GM19351 (cell line): Measurements from ENCODE around the gene PDCD1LG2.
A peak's percentile ranks its signal among the peaks of the same experiment; 100 is the strongest.
"Not testable (repeated sequence)": the region's sequence is repeated elsewhere in the genome, so short reads cannot be mapped to it uniquely, and the experiment has no call there.

ENCODE experiments used
- ATAC-seq: cut with Tn5 transposase; IDR thresholded peaks from one replicate; pipeline ENCODE4 v1.9.1; 2021; ENCODE audit warnings: mild to moderate bottlenecking, moderate library complexity; ENCODE audit not compliant: unreplicated experiment

Gene PDCD1LG2

GRCh38 chr9:5510360-5510931 lies at the start of gene PDCD1LG2:
PDCD1LG2 (plus strand) TSS chr9:5510531; CDS start chr9:5522547, 12,016 bp downstream.
- ATAC-seq = peak; percentile 87

GRCh38 chr9:5464831-5465330 lies 45.5 kb upstream of the PDCD1LG2 start:
- not testable (repeated sequence) for ATAC-seq

- no peak for ATAC-seq
Measured at GRCh38 chr9:5466005-5466404, 44.3 kb upstream of the PDCD1LG2 start.

GRCh38 chr9:5466766-5467165 lies 43.6 kb upstream of the PDCD1LG2 start:
- no peak for ATAC-seq

- no peak for ATAC-seq
Measured at GRCh38 chr9:5468850-5469249, 41.5 kb upstream of the PDCD1LG2 start.

GRCh38 chr9:5470122-5470521 lies 40.2 kb upstream of the PDCD1LG2 start:
- no peak for ATAC-seq

GRCh38 chr9:5470816-5471215 lies 39.5 kb upstream of the PDCD1LG2 start:
- no peak for ATAC-seq

- ATAC-seq = not testable (repeated sequence)
Measured at GRCh38 chr9:5475611-5476010, 34.7 kb upstream of the PDCD1LG2 start.

GRCh38 chr9:5478206-5478605 lies 32.1 kb upstream of the PDCD1LG2 start:
- no peak for ATAC-seq

GRCh38 chr9:5479994-5480694 lies 30.2 kb upstream of the PDCD1LG2 start:
- ATAC-seq = peak; percentile 66

GRCh38 chr9:5480919-5481318 lies 29.4 kb upstream of the PDCD1LG2 start:
- no peak for ATAC-seq

- no peak for ATAC-seq
Measured at GRCh38 chr9:5481322-5482040, 28.9 kb upstream of the PDCD1LG2 start.

- no peak for ATAC-seq
Measured at GRCh38 chr9:5482194-5482593, 28.1 kb upstream of the PDCD1LG2 start.

GRCh38 chr9:5483306-5483705 lies 27.0 kb upstream of the PDCD1LG2 start:
- no peak for ATAC-seq

- ATAC-seq = no peak
Measured at GRCh38 chr9:5485378-5486085, 24.8 kb upstream of the PDCD1LG2 start.

GRCh38 chr9:5486988-5487387 lies 23.3 kb upstream of the PDCD1LG2 start:
- ATAC-seq = no peak

GRCh38 chr9:5488221-5489008 lies 21.9 kb upstream of the PDCD1LG2 start:
- no peak for ATAC-seq

- ATAC-seq = no peak
Measured at GRCh38 chr9:5489630-5490490, 20.5 kb upstream of the PDCD1LG2 start.

GRCh38 chr9:5492965-5493678 lies 17.2 kb upstream of the PDCD1LG2 start:
- ATAC-seq = peak; percentile 16
